ENCODE data around the gene ZNF18. TPM values are rescaled to one million over a fixed set of nuclear protein-coding genes. Genes with fewer than 3 reads are reported as not detected.

The ZNF18 gene
- total RNA-seq, 2 donors from 2014 or later, result 10.4 to 16.3 TPM

DNA sequence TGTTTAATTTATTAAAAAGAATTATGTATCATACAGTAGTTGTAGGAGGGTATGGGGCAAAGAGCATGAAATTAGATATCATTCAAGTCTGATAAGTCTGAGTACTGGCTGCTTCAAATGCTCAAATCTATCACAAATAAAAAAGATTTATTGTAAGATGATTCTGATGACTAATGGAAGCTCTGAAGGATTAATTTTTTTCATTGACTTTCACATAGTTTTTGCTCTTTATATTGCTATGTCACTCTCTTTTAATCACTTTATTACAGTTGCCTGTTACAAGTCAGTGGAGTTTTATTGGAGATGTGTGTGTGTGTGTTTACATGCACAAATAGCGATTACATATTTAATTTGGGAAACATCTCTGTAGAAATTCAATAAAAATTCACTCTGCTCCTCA, 38.4 kb upstream of the ZNF18 start:
- no peaks in the 10 kb centered on the region for H3K9me3 Mint-ChIP-seq
- TF ChIP-seq, protein P1, sequence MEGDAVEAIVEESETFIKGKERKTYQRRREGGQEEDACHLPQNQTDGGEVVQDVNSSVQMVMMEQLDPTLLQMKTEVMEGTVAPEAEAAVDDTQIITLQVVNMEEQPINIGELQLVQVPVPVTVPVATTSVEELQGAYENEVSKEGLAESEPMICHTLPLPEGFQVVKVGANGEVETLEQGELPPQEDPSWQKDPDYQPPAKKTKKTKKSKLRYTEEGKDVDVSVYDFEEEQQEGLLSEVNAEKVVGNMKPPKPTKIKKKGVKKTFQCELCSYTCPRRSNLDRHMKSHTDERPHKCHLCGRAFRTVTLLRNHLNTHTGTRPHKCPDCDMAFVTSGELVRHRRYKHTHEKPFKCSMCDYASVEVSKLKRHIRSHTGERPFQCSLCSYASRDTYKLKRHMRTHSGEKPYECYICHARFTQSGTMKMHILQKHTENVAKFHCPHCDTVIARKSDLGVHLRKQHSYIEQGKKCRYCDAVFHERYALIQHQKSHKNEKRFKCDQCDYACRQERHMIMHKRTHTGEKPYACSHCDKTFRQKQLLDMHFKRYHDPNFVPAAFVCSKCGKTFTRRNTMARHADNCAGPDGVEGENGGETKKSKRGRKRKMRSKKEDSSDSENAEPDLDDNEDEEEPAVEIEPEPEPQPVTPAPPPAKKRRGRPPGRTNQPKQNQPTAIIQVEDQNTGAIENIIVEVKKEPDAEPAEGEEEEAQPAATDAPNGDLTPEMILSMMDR (conservative IDR thresholded peaks at IDR 0.05), result no peak
- no peak overlapping the region for H3K4me3 ChIP-seq (ENCODE audit: low read length)
- H3K9ac ChIP-seq (ENCODE audit: extremely low read depth, low read length, poor library complexity, severe bottlenecking), result no peak overlapping the region
- no peaks in the 10 kb centered on the region for H3K9me3 ChIP-seq (ENCODE audit: control insufficient read depth, low read length)
- DNase-seq, result no peak
- H3K4me1 ChIP-seq (ENCODE audit: control insufficient read depth, insufficient read depth, low read length), result peaks cover 22% of the 10 kb centered on the region
- H3K36me3 ChIP-seq (ENCODE audit: control insufficient read depth, insufficient read depth, low read length), result peaks cover 7% of the 10 kb centered on the region
- H3K4me1 Mint-ChIP-seq, result peaks cover 51% of the 10 kb centered on the region
- H3K4me3 Mint-ChIP-seq, result no peak overlapping the region
- no peak overlapping the region for H3K27ac ChIP-seq (ENCODE audit: low read depth, low read length)
- no peaks in the 10 kb centered on the region for H3K27me3 Mint-ChIP-seq (ENCODE audit: insufficient read depth)
- H3K36me3 Mint-ChIP-seq (ENCODE audit: low read depth), result peaks cover 2% of the 10 kb centered on the region
- H3K27ac Mint-ChIP-seq, result no peak overlapping the region
- no peaks in the 10 kb centered on the region for H3K27me3 ChIP-seq (ENCODE audit: control insufficient read depth, insufficient read depth, low read length, poor library complexity, severe bottlenecking)
- WGBS, 2 experiments (ENCODE audit: insufficient coverage in 1 of 2, insufficient read length in 1 of 2), result no CpG with 5 or more reads among the region's 1 CpG

DNA sequence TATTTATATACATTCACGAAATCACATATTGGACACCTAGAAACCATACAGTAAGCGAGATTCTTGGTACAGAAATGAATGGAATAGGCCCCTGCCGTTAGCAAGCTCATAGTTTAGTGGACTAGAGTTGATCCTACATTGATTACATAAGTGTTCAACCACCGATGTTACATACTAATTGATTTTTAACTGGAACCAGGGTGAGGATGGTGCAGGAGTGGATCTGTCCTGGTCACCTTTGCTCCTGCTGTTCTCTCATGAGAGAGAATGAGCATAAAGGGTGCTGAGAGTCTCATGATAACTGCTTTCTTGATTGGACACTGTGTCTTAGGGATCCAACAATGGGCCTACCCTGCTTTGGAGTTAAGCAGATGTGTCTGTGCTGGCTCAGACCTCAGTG, 37.3 kb upstream of the ZNF18 start:
- TF ChIP-seq, protein P1 (conservative IDR thresholded peaks at IDR 0.05), result no peak
- peaks cover 7% of the 10 kb centered on the region for H3K36me3 ChIP-seq (ENCODE audit: control insufficient read depth, insufficient read depth, low read length)
- H3K27ac Mint-ChIP-seq, result no peak overlapping the region
- no peaks in the 10 kb centered on the region for H3K27me3 Mint-ChIP-seq (ENCODE audit: insufficient read depth)
- 94 to 100% methylated on average over 3 to 4 of the region's 4 CpGs for WGBS, 2 experiments (ENCODE audit: insufficient coverage in 1 of 2, insufficient read length in 1 of 2)
- H3K36me3 Mint-ChIP-seq (ENCODE audit: low read depth), result peaks cover 2% of the 10 kb centered on the region
- H3K9me3 Mint-ChIP-seq, result no peaks in the 10 kb centered on the region
- H3K9ac ChIP-seq (ENCODE audit: extremely low read depth, low read length, poor library complexity, severe bottlenecking), result no peak overlapping the region
- H3K9me3 ChIP-seq (ENCODE audit: control insufficient read depth, low read length), result no peaks in the 10 kb centered on the region
- no peak for DNase-seq
- H3K4me3 ChIP-seq (ENCODE audit: low read length), result no peak overlapping the region
- no peaks in the 10 kb centered on the region for H3K27me3 ChIP-seq (ENCODE audit: control insufficient read depth, insufficient read depth, low read length, poor library complexity, severe bottlenecking)
- peaks cover 52% of the 10 kb centered on the region for H3K4me1 Mint-ChIP-seq
- no peak overlapping the region for H3K27ac ChIP-seq (ENCODE audit: low read depth, low read length)
- H3K4me1 ChIP-seq (ENCODE audit: control insufficient read depth, insufficient read depth, low read length), result peaks cover 15% of the 10 kb centered on the region
- H3K4me3 Mint-ChIP-seq, result no peak overlapping the region

DNA sequence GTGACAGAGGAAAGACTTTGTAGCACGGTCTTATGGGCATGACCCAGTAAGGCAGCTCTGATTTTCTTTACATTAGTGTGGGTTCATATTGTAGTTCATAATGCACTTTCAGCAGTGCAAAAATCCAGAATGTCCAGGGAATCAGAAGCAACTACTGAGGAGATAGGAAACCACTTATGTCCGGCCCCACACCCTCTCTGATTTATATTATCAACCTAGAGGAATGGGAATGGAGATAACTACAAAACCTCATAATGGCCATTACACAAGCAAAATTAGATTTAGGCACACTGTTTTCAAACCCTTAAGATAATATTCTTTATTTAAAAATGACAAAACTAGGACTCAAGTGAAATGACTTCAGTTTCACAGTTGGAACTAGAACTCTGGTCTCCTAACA, 31.3 kb upstream of the ZNF18 start:
- Histone ChIP-seq H3K36me3 (ENCODE audit: control insufficient read depth, insufficient read depth, low read length) (peaks cover 17% of the 10 kb centered on the region), H3K9me3 (ENCODE audit: control insufficient read depth, low read length) (no peaks in the 10 kb centered on the region), H3K9ac (ENCODE audit: extremely low read depth, low read length, poor library complexity, severe bottlenecking) (no peak overlapping the region), H3K27me3 (ENCODE audit: control insufficient read depth, insufficient read depth, low read length, poor library complexity, severe bottlenecking) (no peaks in the 10 kb centered on the region), H3K4me3 (ENCODE audit: low read length) (no peak overlapping the region), H3K4me1 (ENCODE audit: control insufficient read depth, insufficient read depth, low read length) (peaks cover 20% of the 10 kb centered on the region), H3K27ac (ENCODE audit: low read depth, low read length) (no peak overlapping the region)
- Mint-ChIP-seq H3K36me3 (ENCODE audit: low read depth) (no peaks in the 10 kb centered on the region), H3K27me3 (ENCODE audit: insufficient read depth) (no peaks in the 10 kb centered on the region), H3K27ac (no peak overlapping the region), H3K4me1 (peaks cover 76% of the 10 kb centered on the region), H3K4me3 (no peak overlapping the region), H3K9me3 (no peaks in the 10 kb centered on the region)
- TF ChIP-seq, protein P1 (conservative IDR thresholded peaks at IDR 0.05), result no peak
- 91 to 100% methylated on average over 1 to 2 of the region's 2 CpGs for WGBS, 2 experiments (ENCODE audit: insufficient coverage in 1 of 2, insufficient read length in 1 of 2)
- no peak for DNase-seq
